GM21381 (cell line): Measurements from ENCODE around the gene CARD14.
"Not testable (repeated sequence)": the region's sequence is repeated elsewhere in the genome, so short reads cannot be mapped to it uniquely, and the experiment has no call there.

Experiments used
- ATAC-seq: cut with Tn5 transposase; IDR thresholded peaks from one replicate; pipeline ENCODE4 v1.9.1; 2021; ENCODE audit warnings: mild to moderate bottlenecking, moderate library complexity; ENCODE audit not compliant: unreplicated experiment

CARD14 gene

GRCh38 chr17:80247561-80247960 lies 77.7 kb downstream of the CARD14 start:
- ATAC-seq = no peak

GRCh38 chr17:80248001-80248893 lies 78.4 kb downstream of the CARD14 start:
- ATAC-seq = no peak

- ATAC-seq = no peak
These were observed 79.3 kb downstream of the CARD14 start for GRCh38 chr17:80248894-80249710.

- no peak for ATAC-seq
These were observed 82.1 kb downstream of the CARD14 start for GRCh38 chr17:80251966-80252365.

GRCh38 chr17:80252871-80253270 lies 83.0 kb downstream of the CARD14 start:
- peak; percentile 49 for ATAC-seq

GRCh38 chr17:80253631-80254395 lies 84.0 kb downstream of the CARD14 start:
- ATAC-seq = no peak

GRCh38 chr17:80254396-80255251 lies 84.8 kb downstream of the CARD14 start:
- peak; percentile 40 for ATAC-seq

GRCh38 chr17:80256034-80256350 lies 86.2 kb downstream of the CARD14 start:
- ATAC-seq = no peak

GRCh38 chr17:80257716-80258213 lies 87.9 kb downstream of the CARD14 start:
- ATAC-seq = no peak

GRCh38 chr17:80258296-80258695 lies 88.5 kb downstream of the CARD14 start:
- not testable (repeated sequence) for ATAC-seq
